Coronary artery (tissue), 2 donors: ENCODE measurements around the gene JARID2.

Source experiments
- DNase-seq: peaks from one replicate; pipeline ENCODE4 v3.0.0-alpha.2; 2017; ENCODE audit warnings: low spot score
- H3K27ac ChIP-seq, 2 donors: fragments of 200-600 bp; sonication (generic); one replicate each; pipeline ENCODE4 v1.5.1; 2016 to 2019
- H3K4me3 ChIP-seq: fragments of 200-600 bp; sonication (generic); 2 replicates; pipeline ENCODE4 v1.5.1; 2016; ENCODE audit warnings: mild to moderate bottlenecking, moderate library complexity
- CTCF ChIP-seq: fragments of 200-600 bp; sonication (generic); IDR thresholded peaks from one replicate; pipeline ENCODE4 v1.5.1; 2019; ENCODE audit warnings: antibody characterized with exemption

Gene JARID2

GRCh38 chr6:15512126-15512525, 266.3 kb downstream of the JARID2 start:
- no peak for DNase-seq
- Histone ChIP-seq H3K27ac (no peak overlapping the region), H3K4me3 (no peak overlapping the region)
- TF ChIP-seq CTCF = no peak

GRCh38 chr6:15512721-15513120, 266.9 kb downstream of the JARID2 start:
- Histone ChIP-seq H3K27ac (no peak overlapping the region), H3K4me3 (no peak overlapping the region)
- TF ChIP-seq CTCF = no peak
- DNase-seq = no peak

- H3K27ac ChIP-seq = no peak overlapping the region
- no peak overlapping the region for H3K4me3 ChIP-seq
- TF ChIP-seq CTCF = no peak
- DNase-seq = no peak
These were observed 267.4 kb downstream of the JARID2 start for GRCh38 chr6:15513131-15513771.

- Histone ChIP-seq H3K27ac (no peak overlapping the region), H3K4me3 (no peak overlapping the region)
- TF ChIP-seq CTCF = no peak
- DNase-seq = no peak
These were observed 268.2 kb downstream of the JARID2 start for GRCh38 chr6:15513801-15514711.

- H3K4me3 ChIP-seq = no peak overlapping the region
- no peak for TF ChIP-seq CTCF
- no peak overlapping the region for H3K27ac ChIP-seq
- no peak for DNase-seq
These were observed 269.4 kb downstream of the JARID2 start for GRCh38 chr6:15515226-15515625.

- no peak for TF ChIP-seq CTCF
- no peak overlapping the region for H3K27ac ChIP-seq
- no peak for DNase-seq
- H3K4me3 ChIP-seq = no peak overlapping the region
These were observed 269.9 kb downstream of the JARID2 start for GRCh38 chr6:15515660-15516375.
